HepG2 (cell line): ENCODE results near the gene MMP24OS. TPM values are rescaled to one million over a fixed set of nuclear protein-coding genes. Genes with fewer than 3 reads are reported as not detected.
A peak's percentile ranks its signal among the peaks of the same experiment; 100 is the strongest.

Experiments
- ARID3A ChIP-seq: IDR thresholded peaks from 2 replicates; pipeline ENCODE4 v1.6.1; 2012; ENCODE audit warnings: low read depth, low read length, improper control_type of control experiment
- ATF1 ChIP-seq: IDR thresholded peaks from 2 replicates; pipeline ENCODE4 v1.6.1; 2016; ENCODE audit warnings: mild to moderate bottlenecking, control low read depth
- CEBPZ ChIP-seq: IDR thresholded peaks from 2 replicates; pipeline ENCODE4 v1.6.1; 2012; ENCODE audit warnings: low read length, improper control_type of control experiment
- CHD2 ChIP-seq: IDR thresholded peaks from 2 replicates; pipeline ENCODE4 v1.6.1; 2011; ENCODE audit warnings: low read depth, low read length, improper control_type of control experiment
- HES4 ChIP-seq: sonication (generic); formaldehyde crosslinking; IDR thresholded peaks from 2 replicates; pipeline ENCODE4 v1.9.0; 2021; ENCODE audit warnings: mild to moderate bottlenecking, missing genetic modification reagents, borderline replicate concordance
- IKZF5 ChIP-seq: IDR thresholded peaks from 2 replicates; pipeline ENCODE4 v1.6.1; 2018; ENCODE audit warnings: missing genetic modification reagents, mild to moderate bottlenecking, missing compliant biosample characterization
- ISX ChIP-seq: sonication (generic); formaldehyde crosslinking; conservative IDR thresholded peaks from 2 replicates; pipeline ENCODE4 v1.5.0; 2020; ENCODE audit warnings: missing genetic modification reagents
- MBD4 ChIP-seq: IDR thresholded peaks from 2 replicates; pipeline ENCODE4 v1.6.1; 2012; ENCODE audit warnings: low read length, inconsistent platforms, borderline replicate concordance
- MNT ChIP-seq: fragments of 450-650 bp; IDR thresholded peaks from 2 replicates; pipeline ENCODE4 v1.6.1; 2016
- MTA3 ChIP-seq: sonication (generic); formaldehyde crosslinking; IDR thresholded peaks from 2 replicates; pipeline ENCODE4 v1.4.0; 2020; ENCODE audit warnings: missing genetic modification reagents
- MZF1 ChIP-seq: sonication (generic); formaldehyde crosslinking; IDR thresholded peaks from 2 replicates; pipeline ENCODE4 v1.8.1; 2023; ENCODE audit warnings: mild to moderate bottlenecking, missing genetic modification reagents, borderline replicate concordance
- NBN ChIP-seq: fragments of 450-650 bp; conservative IDR thresholded peaks from 2 replicates; pipeline ENCODE4 v1.6.1; 2017
- PRDM15 ChIP-seq: sonication (generic); formaldehyde crosslinking; IDR thresholded peaks from 2 replicates; pipeline ENCODE4 v1.4.0; 2020; ENCODE audit warnings: missing genetic modification reagents
- ZBTB38 ChIP-seq: sonication (generic); formaldehyde crosslinking; IDR thresholded peaks from 2 replicates; pipeline ENCODE4 v1.5.1; 2020; ENCODE audit warnings: mild to moderate bottlenecking, missing genetic modification reagents
- ZC3H4 ChIP-seq: sonication (generic); formaldehyde crosslinking; IDR thresholded peaks from 2 replicates; pipeline ENCODE4 v1.4.0; 2020; ENCODE audit warnings: missing genetic modification reagents, borderline replicate concordance
- ZMYM2 ChIP-seq: sonication (generic); formaldehyde crosslinking; IDR thresholded peaks from 2 replicates; pipeline ENCODE4 v1.8.0; 2022; ENCODE audit warnings: mild to moderate bottlenecking, missing genetic modification reagents
- ZNF20 ChIP-seq: sonication (generic); formaldehyde crosslinking; IDR thresholded peaks from 2 replicates; pipeline ENCODE4 v1.4.0; 2020; ENCODE audit warnings: mild to moderate bottlenecking, moderate library complexity, missing genetic modification reagents
- polyA plus RNA-seq, 8 experiments: library from polyadenylated mRNA; depleted of rRNA in 3 of 8; stranded (reverse) in 7 of 8; unstranded in 1 of 8; fragments of >200 nt; fragmentation: Illumina TruSeq in 4 of 8; extraction: Trizol in 4 of 8; gene quantifications; 2 replicates each; pipeline versions ENCODE4 v1.2.1 to v1.2.3, GENCODE V29; 2011 to 2016; ENCODE audit warnings: low read depth in 4 of 8, missing spikeins in 1 of 8, mixed read lengths in 1 of 8; ENCODE audit not compliant: insufficient read depth in 1 of 8
- total RNA-seq, 5 experiments: library from RNA; depleted of rRNA; stranded (reverse); fragments of >200 nt; fragmentation: Illumina TruSeq; extraction: Trizol; gene quantifications; 2 replicates each; pipeline ENCODE4 v1.2.3, GENCODE V29; 2016; ENCODE audit warnings: low read depth in 1 of 5

MMP24OS gene
- total and polyA plus RNA-seq, 2 of the 13 experiments (the other 11 are each of a cell fraction or from before 2014, with no cell fraction given): 6.0 to 8.5 TPM

- TF ChIP-seq CEBPZ: no peak
- TF ChIP-seq CHD2: peak; percentile 8; the same call in 1 of the 2 replicates
- TF ChIP-seq MNT: peak; percentile 76
- peak; percentile 98 for TF ChIP-seq HES4 (CRISPR knock-in tag)
- TF ChIP-seq ISX (CRISPR knock-in tag): no peak
- TF ChIP-seq ZNF20 (CRISPR knock-in tag): peak; percentile 97
- peak; percentile 43 for TF ChIP-seq ARID3A
- TF ChIP-seq MZF1: peak; percentile 26; the same call in 1 of the 2 replicates
- TF ChIP-seq ZMYM2 (CRISPR knock-in tag): no peak
- no peak; the same call in 1 of the 2 replicates for TF ChIP-seq PRDM15 (CRISPR knock-in tag)
- no peak for TF ChIP-seq ATF1 (CRISPR knock-in tag)
- no peak for TF ChIP-seq MBD4
- TF ChIP-seq ZBTB38: peak; percentile 93; the same call in 1 of the 2 replicates
- TF ChIP-seq MTA3 (CRISPR knock-in tag): no peak
- peak; percentile 90; the same call in 1 of the 2 replicates for TF ChIP-seq IKZF5 (CRISPR knock-in tag)
- TF ChIP-seq ZC3H4 (CRISPR knock-in tag): peak; percentile 95; the same call in 1 of the 2 replicates
- TF ChIP-seq NBN: no peak
Observed at GRCh38 chr20:35284267-35284991, 6.5 kb upstream of the MMP24OS start, which contains the start of gene EIF6 (continued).
